CD4-positive, alpha-beta T cell treated with Interleukin-1 beta for 1 hour (primary cell): ENCODE measurements around the gene STX1A.
A peak's percentile ranks its signal among the peaks of the same experiment; 100 is the strongest.
"Not testable (repeated sequence)": the region's sequence is repeated elsewhere in the genome, so short reads cannot be mapped to it uniquely, and the experiment has no call there.

Experiments used
- DNase-seq, 2 donors: peaks; one replicate each; pipeline ENCODE4 v3.0.0-alpha.2; 2020 to 2022

The STX1A gene

GRCh38 chr7:73734619-73735527 lies 15.4 kb upstream of the STX1A start:
- peak; percentile 85 to 90 for DNase-seq

GRCh38 chr7:73732397-73732796 lies 12.9 kb upstream of the STX1A start:
- no peak for DNase-seq

- DNase-seq: no peak
Observed at GRCh38 chr7:73730485-73730884, 11.0 kb upstream of the STX1A start.

DNA sequence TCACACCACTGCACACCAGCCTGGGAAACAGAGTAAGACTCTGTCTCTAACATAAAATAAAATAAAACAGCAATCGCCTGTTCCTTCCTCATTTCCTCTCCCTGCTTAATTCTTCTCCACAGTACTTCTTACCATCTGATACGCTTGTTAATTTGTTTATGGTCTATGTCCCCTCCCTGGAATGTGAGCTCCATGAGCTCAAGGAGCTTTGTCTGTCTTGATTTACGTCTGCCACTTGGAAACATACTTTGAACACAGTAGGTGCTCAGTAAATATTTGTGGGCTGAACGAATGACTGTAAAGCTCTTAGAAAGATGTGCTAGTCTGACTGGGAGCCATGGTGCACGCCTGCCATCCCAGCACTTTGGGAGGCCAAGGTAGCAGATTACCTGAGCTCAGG lies 9.1 kb upstream of the STX1A start:
- DNase-seq: no peak

- no peak for DNase-seq
Observed at GRCh38 chr7:73727952-73728351, 8.5 kb upstream of the STX1A start.

DNA sequence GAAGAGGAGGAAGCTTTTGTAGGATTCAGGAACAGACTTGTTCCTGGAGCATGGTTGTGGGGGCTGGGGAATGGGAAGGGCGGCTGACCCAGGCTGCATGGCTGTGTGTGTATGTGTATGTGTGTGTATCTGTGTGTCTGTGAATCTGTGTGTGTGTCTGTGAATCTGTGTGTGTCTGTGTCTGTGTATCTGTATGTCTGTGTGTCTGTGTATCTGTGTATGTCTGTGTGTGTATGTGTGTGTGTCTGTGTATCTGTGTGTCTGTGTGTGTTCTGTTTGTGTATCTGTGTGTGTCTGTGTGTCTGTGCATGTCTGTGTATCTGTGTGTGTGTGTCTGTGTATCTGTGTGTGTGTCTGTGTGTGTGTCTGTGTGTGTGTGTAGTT lies 6.6 kb upstream of the STX1A start:
- DNase-seq: no peak

DNA sequence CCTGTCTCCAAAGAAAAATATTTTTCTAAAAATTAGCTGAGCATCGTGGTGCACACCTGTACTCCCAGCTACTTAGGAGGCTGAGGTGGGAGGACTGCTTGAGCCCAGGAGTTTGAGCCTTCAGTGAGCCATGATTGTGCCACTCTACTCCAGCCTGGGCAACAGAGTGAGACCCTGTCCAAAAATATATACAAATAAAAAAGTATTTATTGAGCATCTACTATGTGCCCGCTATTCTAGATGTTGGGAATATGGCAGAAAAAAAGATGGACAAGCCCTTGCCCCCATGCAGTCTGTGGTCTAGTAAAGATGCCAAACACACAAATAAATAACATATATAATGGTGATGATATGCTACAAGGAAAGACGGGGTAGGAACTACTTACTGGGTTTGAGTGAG lies 4.3 kb upstream of the STX1A start:
- DNase-seq: no peak

GRCh38 chr7:73722785-73723184 lies 3.3 kb upstream of the STX1A start:
- DNase-seq: no peak

GRCh38 chr7:73722182-73722581 lies 2.7 kb upstream of the STX1A start:
- DNase-seq: not testable (repeated sequence)

DNA sequence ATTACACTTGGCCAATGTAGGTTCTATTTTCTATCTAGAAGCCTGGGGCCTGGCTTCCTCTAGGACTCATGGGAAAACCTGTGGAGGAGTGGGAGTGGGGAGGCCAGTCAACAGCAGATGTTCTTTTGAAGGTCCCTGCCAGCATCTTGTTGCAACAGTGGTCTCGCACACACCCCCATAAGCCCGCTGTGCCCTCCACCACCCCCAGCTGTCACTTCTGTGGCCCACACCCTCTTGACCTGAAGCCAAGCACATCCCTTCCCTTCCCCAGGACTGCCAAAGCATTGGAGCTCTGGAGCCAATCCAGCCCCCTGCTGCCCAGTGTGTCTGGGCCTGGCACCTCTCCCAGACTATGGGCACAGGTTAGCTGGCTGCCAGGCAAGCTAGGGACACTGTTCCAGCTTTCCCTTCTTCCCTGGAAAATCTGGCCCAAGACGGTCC lies 1.9 kb upstream of the STX1A start:
- no peak for DNase-seq

GRCh38 chr7:73720443-73720842 lies 974 bp upstream of the STX1A start:
- not testable (repeated sequence) for DNase-seq

- DNase-seq: no peak
Observed at GRCh38 chr7:73719806-73720169, 319 bp upstream of the STX1A start.

DNA sequence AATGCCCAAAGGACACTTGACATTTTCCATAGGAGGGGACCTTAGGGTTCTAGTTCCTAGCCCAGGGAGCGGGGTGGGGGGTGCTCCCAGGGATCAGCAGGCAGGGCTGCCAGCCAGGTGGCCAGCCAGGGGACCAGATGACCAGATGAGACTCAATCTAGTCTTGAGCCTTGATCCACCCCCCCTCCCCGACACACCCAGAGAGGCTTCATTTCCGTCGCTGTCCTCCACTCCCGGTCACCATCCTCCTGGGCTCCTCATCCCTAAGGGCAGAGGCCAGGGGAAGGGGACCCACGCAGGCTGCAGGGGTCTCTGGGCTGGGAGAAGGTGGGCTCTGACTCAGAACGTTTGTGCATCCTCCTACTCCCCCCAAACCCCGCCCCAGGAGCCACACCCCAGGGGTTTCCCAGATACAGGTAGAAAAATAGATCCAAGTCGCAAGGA lies 1.0 kb downstream of the STX1A start:
- peak in 1 of 2 donors; percentile 25 for DNase-seq

DNA sequence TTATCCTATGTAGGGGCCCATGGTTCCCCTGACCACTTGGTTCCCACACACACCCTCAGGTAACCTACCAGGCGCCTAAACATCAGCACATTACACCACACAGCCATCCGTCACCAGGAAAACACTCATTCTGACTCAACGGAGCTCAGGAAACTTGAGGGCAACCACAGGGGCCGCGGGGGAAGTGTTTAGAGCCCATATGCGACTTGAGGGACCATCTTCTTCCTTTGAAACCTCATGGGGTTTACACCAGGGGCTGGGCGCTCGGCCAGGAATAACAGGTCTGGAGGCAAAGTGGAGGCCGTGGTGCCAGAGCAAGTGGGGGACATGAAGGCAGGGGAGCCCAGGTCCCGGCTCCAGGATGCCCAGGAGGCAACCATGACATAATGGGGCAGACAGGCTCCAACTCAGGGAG lies 1.5 kb downstream of the STX1A start:
- DNase-seq: peak; percentile 69 to 72

- no peak for DNase-seq
Observed at GRCh38 chr7:73717025-73717807, 2.3 kb downstream of the STX1A start.

DNA sequence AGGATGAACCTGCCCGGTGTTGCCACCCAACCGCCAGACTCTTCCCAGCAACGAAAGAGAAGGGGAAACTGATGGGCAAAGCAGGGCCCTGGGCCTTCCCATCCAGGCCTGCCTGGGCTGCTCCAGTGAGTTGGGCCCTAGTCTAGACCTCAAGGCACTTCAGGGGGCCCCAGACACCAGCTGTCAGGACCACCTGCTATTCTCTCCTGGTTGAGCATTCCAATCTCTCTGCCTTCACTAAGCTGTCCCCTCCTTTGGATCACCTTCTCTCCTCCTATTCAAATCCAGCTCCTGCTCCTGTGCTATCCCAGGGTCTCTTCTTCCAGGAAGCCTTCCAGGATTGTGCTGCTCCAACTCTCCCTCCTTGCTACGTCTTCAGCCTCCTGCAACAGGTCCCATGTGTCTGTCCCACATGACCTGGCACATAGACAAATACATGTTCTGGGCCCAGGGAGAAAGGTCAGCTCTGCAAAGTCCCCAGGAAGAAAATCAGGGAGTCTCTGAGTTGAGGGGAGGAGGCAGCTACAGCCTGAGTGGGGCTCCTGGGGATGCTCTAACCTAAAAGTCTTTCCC lies 3.1 kb downstream of the STX1A start:
- no peak for DNase-seq

GRCh38 chr7:73715648-73716317 lies 3.7 kb downstream of the STX1A start:
- DNase-seq: peak in 1 of 2 donors; percentile 31

- DNase-seq: not testable (repeated sequence)
Observed at GRCh38 chr7:73713319-73713718, 6.2 kb downstream of the STX1A start.

GRCh38 chr7:73712773-73713172 lies 6.7 kb downstream of the STX1A start:
- no peak for DNase-seq

DNA sequence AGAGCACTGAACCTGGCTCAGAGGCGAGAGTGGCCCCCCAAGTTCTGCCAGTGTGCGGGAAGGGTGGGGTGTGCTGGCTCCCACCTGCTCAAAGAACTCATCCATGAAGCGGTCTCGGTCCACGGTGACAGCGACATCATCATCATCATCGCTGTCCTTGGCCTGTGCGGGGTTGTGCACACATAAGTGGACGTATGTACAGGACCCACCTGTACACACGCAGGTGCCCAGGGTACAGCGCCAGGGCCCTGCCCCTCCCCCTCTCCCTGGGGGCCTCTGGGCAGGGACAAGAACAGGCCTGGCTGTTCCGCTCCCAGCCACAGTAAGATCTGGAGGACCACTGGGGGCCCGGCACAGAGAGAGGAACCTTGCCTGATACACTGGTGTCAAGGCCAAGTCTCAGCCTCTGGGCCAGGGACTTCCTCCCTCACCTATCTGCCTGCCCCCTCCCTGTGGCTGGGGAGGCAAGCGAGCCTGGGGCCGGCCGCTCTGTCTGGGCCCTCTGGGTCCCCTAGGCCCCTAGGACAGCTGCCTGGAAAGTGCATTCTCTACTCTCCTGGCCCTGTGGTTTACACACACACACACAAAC lies 10.4 kb downstream of the STX1A start:
- no peak for DNase-seq

- DNase-seq: peak in 1 of 2 donors; percentile 39
Observed at GRCh38 chr7:73707045-73707631, 12.3 kb downstream of the STX1A start.
